Glomerular visceral epithelial cell (primary cell): ENCODE data around the gene CALY.
"Not testable (repeated sequence)": the region's sequence is repeated elsewhere in the genome, so short reads cannot be mapped to it uniquely, and the experiment has no call there.

Experiments
- DNase-seq: peaks from one replicate; pipeline ENCODE4 v3.0.0-alpha.2; 2016; ENCODE audit errors: extremely low spot score

The CALY gene

DNA sequence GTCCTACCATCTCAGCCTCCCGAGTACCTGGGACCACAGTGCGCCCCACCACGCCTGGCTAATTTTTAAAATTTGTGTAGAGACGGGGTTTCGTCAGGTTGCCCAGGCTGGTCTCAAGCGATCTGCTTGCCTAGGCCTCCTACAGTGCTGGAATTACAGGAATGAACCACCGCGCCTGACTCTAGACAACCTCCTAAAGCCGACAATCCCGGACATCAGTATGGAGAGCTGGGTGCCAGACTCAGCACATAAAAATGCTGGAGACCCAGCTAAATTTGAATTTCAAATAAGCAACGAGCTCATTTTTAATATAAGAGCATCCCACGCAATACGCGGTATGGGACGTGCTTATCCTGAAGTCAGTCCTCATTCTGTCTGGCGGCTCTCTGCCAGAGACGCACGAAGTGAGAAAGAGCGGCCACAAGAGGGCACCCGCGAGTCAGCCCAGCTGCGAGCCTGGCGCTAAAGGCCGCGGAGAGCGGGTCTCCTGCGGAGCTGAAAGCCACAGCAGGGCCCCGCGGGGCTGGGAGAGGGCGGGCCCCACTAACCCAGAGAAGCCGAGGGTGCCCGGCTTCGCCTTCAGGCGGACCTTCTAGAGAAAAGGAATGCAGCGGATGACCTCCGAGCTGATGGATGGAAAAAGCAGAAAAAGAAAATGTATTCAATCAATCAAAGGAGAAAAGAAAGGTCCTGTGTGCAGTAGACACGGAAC is 7.0 kb downstream of the CALY start:
- DNase-seq = peak; percentile 88

- DNase-seq = no peak
Measured at GRCh38 chr10:133328358-133329343, 8.0 kb downstream of the CALY start.

- DNase-seq = peak; percentile 84
Measured at GRCh38 chr10:133327651-133328357, 8.9 kb downstream of the CALY start.

GRCh38 chr10:133326745-133327650 is 9.7 kb downstream of the CALY start:
- DNase-seq = peak; percentile 34

DNA sequence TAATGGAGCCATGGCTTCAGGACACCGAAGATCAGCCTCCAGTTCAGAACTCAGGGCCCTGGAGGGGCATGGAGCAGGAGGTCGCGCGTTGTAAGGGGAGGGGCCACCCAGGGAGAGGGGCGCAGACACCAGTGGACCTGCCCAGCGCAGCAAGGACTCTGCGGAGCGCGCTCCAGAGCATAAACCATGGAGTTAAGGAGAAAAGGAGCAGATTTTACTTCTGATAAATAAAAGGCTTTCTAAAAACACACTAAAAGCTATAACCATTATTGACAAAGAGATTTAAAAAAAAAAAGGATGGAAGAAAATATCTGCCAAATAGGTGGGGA is 10.5 kb downstream of the CALY start:
- no peak for DNase-seq

- no peak for DNase-seq
Measured at GRCh38 chr10:133325440-133326222, 11.1 kb downstream of the CALY start.

- DNase-seq = no peak
Measured at GRCh38 chr10:133324857-133325260, 11.8 kb downstream of the CALY start.

DNA sequence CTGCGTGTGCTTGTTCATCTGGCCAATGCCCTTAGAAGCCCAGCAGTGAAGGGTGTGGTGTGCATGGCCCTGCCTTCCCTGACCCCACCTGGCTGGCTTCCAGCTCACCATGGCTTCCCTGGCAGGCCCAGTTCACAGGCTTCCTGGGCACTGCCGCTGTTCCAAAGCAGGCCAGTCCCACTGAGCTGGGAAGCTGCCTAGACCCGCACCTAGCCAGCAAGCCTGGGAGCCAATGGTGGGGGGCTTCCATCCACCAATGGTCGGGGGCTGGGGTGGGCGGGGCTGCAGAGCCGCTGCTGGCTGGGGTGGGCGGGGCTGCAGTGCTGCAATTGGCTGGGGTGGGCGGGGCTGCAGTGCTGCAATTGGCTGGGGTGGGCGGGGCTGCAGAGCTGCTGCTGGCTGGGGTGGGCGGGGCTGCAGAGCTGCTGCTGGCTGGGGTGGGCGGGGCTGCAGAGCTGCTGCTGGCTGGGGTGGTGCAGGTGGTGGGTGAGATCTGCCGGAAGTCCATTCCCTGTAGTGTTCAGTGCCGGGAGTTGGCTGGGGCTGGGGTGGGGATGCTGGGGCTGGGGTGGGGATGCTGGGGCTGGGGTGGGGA is 12.4 kb downstream of the CALY start:
- DNase-seq = peak; percentile 54

GRCh38 chr10:133322064-133322709 is 14.5 kb downstream of the CALY start:
- not testable (repeated sequence) for DNase-seq

GRCh38 chr10:133320852-133321422 is 15.8 kb downstream of the CALY start:
- DNase-seq = not testable (repeated sequence)

GRCh38 chr10:133318494-133319127 is 18.1 kb downstream of the CALY start:
- DNase-seq = peak; percentile 63

GRCh38 chr10:133316732-133317131 is 20.0 kb downstream of the CALY start:
- no peak for DNase-seq

GRCh38 chr10:133316266-133316665 is 20.4 kb downstream of the CALY start:
- DNase-seq = no peak

- peak; percentile 21 for DNase-seq
Measured at GRCh38 chr10:133315847-133316246, 20.8 kb downstream of the CALY start.

DNA sequence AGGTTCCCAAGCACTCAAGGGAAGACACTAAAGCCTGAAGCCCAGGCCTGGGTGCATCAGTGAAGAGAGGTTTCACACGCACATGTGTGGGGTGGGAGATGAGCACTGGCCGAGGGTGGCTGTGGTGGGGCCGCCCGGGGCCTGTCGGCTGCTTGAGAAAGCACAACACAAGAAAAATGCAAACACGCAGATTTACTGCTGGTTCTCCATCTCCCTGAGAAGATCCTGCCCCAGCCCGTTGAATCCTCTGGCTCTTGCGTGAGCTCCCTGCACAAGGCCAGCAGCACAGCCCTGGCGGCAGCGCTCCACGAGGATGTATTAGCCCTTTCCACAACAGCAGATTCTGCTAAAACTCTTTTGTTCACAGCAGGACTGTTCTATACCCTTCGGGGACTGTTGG is 21.8 kb downstream of the CALY start:
- no peak for DNase-seq

DNA sequence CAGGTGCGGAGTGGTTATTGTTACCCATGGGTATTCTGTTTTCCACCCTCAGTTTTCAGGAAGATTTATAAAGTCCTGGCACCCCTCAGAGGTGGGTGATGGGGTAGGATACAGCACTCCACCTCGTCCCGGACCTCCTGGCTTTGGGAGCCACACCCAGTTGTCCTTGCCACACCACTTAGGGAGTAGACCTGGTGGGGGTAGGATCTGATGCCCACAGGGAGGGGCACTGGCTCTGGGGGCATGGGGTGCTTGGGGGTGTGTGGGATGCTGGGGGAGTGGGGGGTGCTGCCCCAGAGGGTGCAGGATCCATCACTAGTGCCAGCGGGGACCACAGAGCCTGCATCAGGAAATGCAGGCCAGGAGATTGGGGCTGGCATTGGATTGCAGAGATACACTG is 23.5 kb downstream of the CALY start:
- DNase-seq = no peak

- DNase-seq = no peak
Measured at GRCh38 chr10:133312769-133313145, 23.9 kb downstream of the CALY start.

- DNase-seq = no peak
Measured at GRCh38 chr10:133312016-133312768, 24.5 kb downstream of the CALY start.
